ENCODE results near the gene LHFPL2. TPM values are rescaled to one million over a fixed set of nuclear protein-coding genes. Genes with fewer than 3 reads are reported as not detected.

LHFPL2 gene, protein sequence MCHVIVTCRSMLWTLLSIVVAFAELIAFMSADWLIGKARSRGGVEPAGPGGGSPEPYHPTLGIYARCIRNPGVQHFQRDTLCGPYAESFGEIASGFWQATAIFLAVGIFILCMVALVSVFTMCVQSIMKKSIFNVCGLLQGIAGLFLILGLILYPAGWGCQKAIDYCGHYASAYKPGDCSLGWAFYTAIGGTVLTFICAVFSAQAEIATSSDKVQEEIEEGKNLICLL
- 275 and 292 TPM in 2 replicates for total RNA-seq

DNA sequence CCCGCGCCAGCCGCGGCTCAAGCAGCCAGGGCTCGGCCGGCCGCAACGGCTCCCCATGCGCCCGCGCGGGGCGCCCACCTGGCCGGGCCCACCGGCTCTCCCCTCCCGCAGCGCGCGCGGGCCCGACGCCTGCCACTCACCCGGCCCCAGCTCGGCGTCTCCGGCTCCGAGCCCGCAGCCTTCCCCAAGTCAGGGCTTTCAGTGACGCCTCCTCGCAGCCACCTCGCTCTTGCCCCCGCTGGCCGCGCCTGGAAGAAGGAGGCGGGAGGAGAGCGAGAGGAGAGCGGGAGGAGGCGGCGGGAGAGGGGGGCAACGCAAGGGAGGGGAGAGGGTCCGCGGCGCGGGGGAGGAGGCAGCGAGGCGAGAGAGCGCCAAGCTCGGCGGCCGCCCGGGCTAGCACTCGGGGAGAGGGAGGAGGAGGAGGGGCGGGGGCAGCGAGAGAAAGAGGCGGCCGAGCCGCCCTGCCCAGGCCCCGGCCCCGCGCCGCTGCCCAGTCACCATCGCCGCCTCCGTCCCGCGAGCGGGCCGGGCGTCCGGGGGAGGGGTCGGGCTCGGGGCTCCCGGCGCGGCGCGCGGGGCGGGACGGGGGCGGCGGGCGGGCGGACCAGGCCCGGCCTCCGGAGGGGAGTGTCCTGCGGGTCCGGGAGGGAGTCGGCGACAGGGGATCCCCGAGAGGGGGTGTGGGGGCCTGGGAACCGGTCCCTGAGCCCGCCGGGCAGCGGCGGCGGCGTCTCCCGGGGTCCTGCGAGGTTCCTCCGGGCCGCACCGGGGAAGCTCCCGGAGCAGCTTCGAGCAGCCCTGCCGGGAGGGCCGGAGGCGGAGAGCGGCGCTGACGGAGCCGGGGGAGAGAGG lies at the start of gene LHFPL2:
LHFPL2 (minus strand) TSS at position 414 of the 852 bp plus-strand sequence. CDS start 138,559 bp downstream, outside the sequence.

All from articular chondrocyte of knee joint (primary cell).